Left cardiac atrium (tissue), 4 donors: Measurements from ENCODE around the gene EFCAB8. TPM values are rescaled to one million over a fixed set of nuclear protein-coding genes. Genes with fewer than 3 reads are reported as not detected.

ENCODE experiments used
- ATAC-seq, 2 donors: fragments of 200-7000 bp; cut with Tn5 transposase; one replicate each; pipeline ENCODE4 v1.9.1; 2020; ENCODE audit warnings: mild to moderate bottlenecking in 2 of 2, moderate library complexity in 2 of 2
- DNase-seq: peaks from one replicate; pipeline ENCODE4 v3.0.0-alpha.2; 2020
- intact Hi-C, 2 donors: fragments of 100-400 bp; cut with DNase I; formaldehyde crosslinking; loops; one replicate each; pipeline versions ENCODE4 v1.14.1 to v1.15.1; 2022 to 2023
- total RNA-seq, 2 donors: library from RNA; stranded (reverse); fragmentation: NEBNext Ultra II Directional; extraction: Animal tissue kit (Norgen Biotek cat#: 25700); gene quantifications; one replicate each; pipeline ENCODE4 v1.2.1, GENCODE V29; 2021
- donor health status: DM: no; HTN: yes; CAD: no.
- donor health status: DM: no; HTN: yes; CAD: no; lungs with severe emphysema.
- donor health status: DM: yes; HTN: yes; CAD: no.
- donor health status: Dilated cardiomyopathy.

The EFCAB8 gene
- total RNA-seq, 2 donors from 2014 or later, result 0.18 TPM; not detected in 1

- ATAC-seq, result no peak
- no peak for DNase-seq
- intact Hi-C loops, result loop anchor here in 1 of 2 donors (5.0 kb wide), 1 partner anchor 87 kb away; no protein-coding TSS in a partner anchor
These were observed 20.1 kb downstream of the EFCAB8 start for GRCh38 chr20:32878820-32879219.

- DNase-seq, result peak; percentile 30
- ATAC-seq, result no peak
- intact Hi-C loops, result loop anchor here in 1 of 2 donors (5.0 kb wide), 1 partner anchor 87 kb away; no protein-coding TSS in a partner anchor
These were observed 20.8 kb downstream of the EFCAB8 start for GRCh38 chr20:32879538-32879937.

- intact Hi-C loops, result no loop called here
- ATAC-seq, result no peak
- DNase-seq, result no peak
These were observed 21.9 kb downstream of the EFCAB8 start for GRCh38 chr20:32880635-32881034.

- intact Hi-C loops, result no loop called here
- DNase-seq, result no peak
- ATAC-seq, result no peak
These were observed 24.4 kb downstream of the EFCAB8 start for GRCh38 chr20:32883081-32883480.

GRCh38 chr20:32885185-32885584 is 26.5 kb downstream of the EFCAB8 start:
- intact Hi-C loops, result no loop called here
- no peak for ATAC-seq
- DNase-seq, result no peak

- intact Hi-C loops, result no loop called here
- no peak for DNase-seq
- no peak for ATAC-seq
These were observed 27.2 kb downstream of the EFCAB8 start for GRCh38 chr20:32885952-32886351.

- DNase-seq, result no peak
- ATAC-seq, result no peak
- intact Hi-C loops, result no loop called here
These were observed 27.9 kb downstream of the EFCAB8 start for GRCh38 chr20:32886652-32887051.

GRCh38 chr20:32887492-32887891 is 28.8 kb downstream of the EFCAB8 start:
- ATAC-seq, result no peak
- no peak for DNase-seq

GRCh38 chr20:32888636-32889035 is 29.9 kb downstream of the EFCAB8 start:
- DNase-seq (no peak), ATAC-seq (no peak)
- intact Hi-C loops, result no loop called here

More at GRCh38 chr20:32887492-32887891, 28.8 kb downstream of the EFCAB8 start:
- intact Hi-C loops, result no loop called here

GRCh38 chr20:32889281-32889680 is 30.6 kb downstream of the EFCAB8 start:
- no peak for DNase-seq
- intact Hi-C loops, result no loop called here

GRCh38 chr20:32891491-32891890 is 32.8 kb downstream of the EFCAB8 start:
- DNase-seq, result no peak
- no peak for ATAC-seq
- intact Hi-C loops, result loop anchor here in 1 of 2 donors (5.0 kb wide), 1 partner anchor 99 kb away; no protein-coding TSS in a partner anchor

More at GRCh38 chr20:32889281-32889680, 30.6 kb downstream of the EFCAB8 start:
- ATAC-seq, result no peak

GRCh38 chr20:32891926-32892660 is 33.4 kb downstream of the EFCAB8 start:
- no peak for ATAC-seq
- intact Hi-C loops, result loop anchor here in 1 of 2 donors (5.0 kb wide), 1 partner anchor 100 kb away; no protein-coding TSS in a partner anchor

GRCh38 chr20:32893263-32894025 is 34.7 kb downstream of the EFCAB8 start:
- ATAC-seq (no peak), DNase-seq (no peak)
- intact Hi-C loops, result loop anchor here in 1 of 2 donors (5.0 kb wide), 1 partner anchor 101 kb away; no protein-coding TSS in a partner anchor

More at GRCh38 chr20:32891926-32892660, 33.4 kb downstream of the EFCAB8 start:
- DNase-seq, result no peak

GRCh38 chr20:32894026-32894483 is 35.3 kb downstream of the EFCAB8 start:
- no peak for DNase-seq
- intact Hi-C loops, result loop anchor here in 1 of 2 donors (5.0 kb wide), 1 partner anchor 102 kb away; no protein-coding TSS in a partner anchor
- ATAC-seq, result peak; percentile 39 to 50

GRCh38 chr20:32894711-32895355 is 36.1 kb downstream of the EFCAB8 start:
- DNase-seq (no peak), ATAC-seq (no peak)
- intact Hi-C loops, result loop anchor here in 1 of 2 donors (5.0 kb wide), 1 partner anchor 103 kb away; no protein-coding TSS in a partner anchor

- ATAC-seq (no peak), DNase-seq (no peak)
- intact Hi-C loops, result no loop called here
These were observed 38.0 kb downstream of the EFCAB8 start for GRCh38 chr20:32896521-32897280.

GRCh38 chr20:32898729-32899128 is 40.0 kb downstream of the EFCAB8 start:
- DNase-seq, result no peak
- intact Hi-C loops, result no loop called here
- no peak for ATAC-seq
